Measurements from ENCODE around the gene RPS6KA3.
A peak's percentile ranks its signal among the peaks of the same experiment; 100 is the strongest.
"Not testable (repeated sequence)": the region's sequence is repeated elsewhere in the genome, so short reads cannot be mapped to it uniquely, and the experiment has no call there.

RPS6KA3 gene

GRCh38 chrX:20251691-20252090 is 15.0 kb downstream of the RPS6KA3 start:
- DNase-seq = no peak
- Mint-ChIP-seq H3K27me3 (peaks cover 16% of the 10 kb centered on the region), H3K4me1 (ENCODE audit: low read depth) (peaks cover 48% of the 10 kb centered on the region), H3K4me3 (no peak overlapping the region), H3K27ac (peak overlapping the region; percentile 79), H3K36me3 (ENCODE audit: low read depth) (peaks cover 28% of the 10 kb centered on the region), H3K9me3 (no peaks in the 10 kb centered on the region)

- not testable (repeated sequence) for H3K27ac Mint-ChIP-seq, H3K9me3 Mint-ChIP-seq
- H3K27me3 Mint-ChIP-seq = peaks cover 10% of the 10 kb centered on the region
These were observed 16.6 kb downstream of the RPS6KA3 start for GRCh38 chrX:20250146-20250545.

GRCh38 chrX:20248592-20249192 is 18.0 kb downstream of the RPS6KA3 start:
- Mint-ChIP-seq H3K27me3 (peaks cover 6% of the 10 kb centered on the region), H3K36me3 (ENCODE audit: low read depth) (peaks cover 20% of the 10 kb centered on the region), H3K9me3 (no peaks in the 10 kb centered on the region), H3K27ac (no peak overlapping the region), H3K4me1 (ENCODE audit: low read depth) (peaks cover 39% of the 10 kb centered on the region), H3K4me3 (no peak overlapping the region)
- DNase-seq = no peak

More at GRCh38 chrX:20250146-20250545, 16.6 kb downstream of the RPS6KA3 start:
- not testable (repeated sequence) for H3K4me3 Mint-ChIP-seq, DNase-seq
- H3K4me1 Mint-ChIP-seq (ENCODE audit: low read depth) = peaks cover 43% of the 10 kb centered on the region
- peaks cover 23% of the 10 kb centered on the region for H3K36me3 Mint-ChIP-seq (ENCODE audit: low read depth)

- DNase-seq = no peak
- Mint-ChIP-seq H3K4me1 (ENCODE audit: low read depth) (peaks cover 31% of the 10 kb centered on the region), H3K36me3 (ENCODE audit: low read depth) (peaks cover 24% of the 10 kb centered on the region), H3K27ac (no peak overlapping the region), H3K4me3 (no peak overlapping the region), H3K9me3 (no peaks in the 10 kb centered on the region), H3K27me3 (peaks cover 4% of the 10 kb centered on the region)
These were observed 21.8 kb downstream of the RPS6KA3 start for GRCh38 chrX:20244931-20245330.

GRCh38 chrX:20240201-20240600 is 26.5 kb downstream of the RPS6KA3 start:
- peaks cover 4% of the 10 kb centered on the region for H3K27me3 Mint-ChIP-seq
- peaks cover 38% of the 10 kb centered on the region for H3K4me1 Mint-ChIP-seq (ENCODE audit: low read depth)
- no peak overlapping the region for H3K27ac Mint-ChIP-seq
- DNase-seq = no peak
- peaks cover 42% of the 10 kb centered on the region for H3K36me3 Mint-ChIP-seq (ENCODE audit: low read depth)
- no peak overlapping the region for H3K4me3 Mint-ChIP-seq
- peaks cover 6% of the 10 kb centered on the region for H3K9me3 Mint-ChIP-seq

GRCh38 chrX:20237864-20238263 is 28.8 kb downstream of the RPS6KA3 start:
- peak overlapping the region; percentile 55 for H3K27ac Mint-ChIP-seq

GRCh38 chrX:20235755-20236154 is 31.0 kb downstream of the RPS6KA3 start:
- H3K36me3 Mint-ChIP-seq (ENCODE audit: low read depth) = peaks cover 60% of the 10 kb centered on the region
- H3K4me3 Mint-ChIP-seq = no peak overlapping the region
- peaks cover 32% of the 10 kb centered on the region for H3K4me1 Mint-ChIP-seq (ENCODE audit: low read depth)
- H3K27me3 Mint-ChIP-seq = peaks cover 6% of the 10 kb centered on the region
- peaks cover 7% of the 10 kb centered on the region for H3K9me3 Mint-ChIP-seq
- no peak for DNase-seq
- no peak overlapping the region for H3K27ac Mint-ChIP-seq

More at GRCh38 chrX:20237864-20238263, 28.8 kb downstream of the RPS6KA3 start:
- Mint-ChIP-seq H3K4me1 (ENCODE audit: low read depth) (peaks cover 41% of the 10 kb centered on the region), H3K36me3 (ENCODE audit: low read depth) (peaks cover 61% of the 10 kb centered on the region), H3K27me3 (peaks cover 7% of the 10 kb centered on the region), H3K9me3 (peaks cover 7% of the 10 kb centered on the region), H3K4me3 (no peak overlapping the region)
- no peak for DNase-seq

GRCh38 chrX:20233336-20233735 is 33.4 kb downstream of the RPS6KA3 start:
- Mint-ChIP-seq H3K27ac (no peak overlapping the region), H3K4me1 (ENCODE audit: low read depth) (peaks cover 30% of the 10 kb centered on the region), H3K9me3 (peaks cover 7% of the 10 kb centered on the region), H3K27me3 (peaks cover 8% of the 10 kb centered on the region), H3K36me3 (ENCODE audit: low read depth) (peaks cover 65% of the 10 kb centered on the region), H3K4me3 (no peak overlapping the region)
- no peak for DNase-seq

- Mint-ChIP-seq H3K27me3 (peaks cover 19% of the 10 kb centered on the region), H3K4me1 (ENCODE audit: low read depth) (peaks cover 31% of the 10 kb centered on the region), H3K36me3 (ENCODE audit: low read depth) (peaks cover 71% of the 10 kb centered on the region), H3K27ac (no peak overlapping the region), H3K4me3 (no peak overlapping the region), H3K9me3 (peaks cover 7% of the 10 kb centered on the region)
- DNase-seq = no peak
These were observed 35.1 kb downstream of the RPS6KA3 start for GRCh38 chrX:20231598-20231997.

- peaks cover 22% of the 10 kb centered on the region for H3K27me3 Mint-ChIP-seq
- no peak overlapping the region for H3K4me3 Mint-ChIP-seq
- H3K27ac Mint-ChIP-seq = no peak overlapping the region
- H3K9me3 Mint-ChIP-seq = peaks cover 3% of the 10 kb centered on the region
- DNase-seq = no peak
- peaks cover 65% of the 10 kb centered on the region for H3K36me3 Mint-ChIP-seq (ENCODE audit: low read depth)
- peaks cover 36% of the 10 kb centered on the region for H3K4me1 Mint-ChIP-seq (ENCODE audit: low read depth)
These were observed 36.3 kb downstream of the RPS6KA3 start for GRCh38 chrX:20230406-20230805.

GRCh38 chrX:20229155-20229554 is 37.6 kb downstream of the RPS6KA3 start:
- Mint-ChIP-seq H3K27me3 (peaks cover 24% of the 10 kb centered on the region), H3K27ac (no peak overlapping the region), H3K36me3 (ENCODE audit: low read depth) (peaks cover 60% of the 10 kb centered on the region), H3K4me3 (no peak overlapping the region), H3K4me1 (ENCODE audit: low read depth) (peaks cover 43% of the 10 kb centered on the region), H3K9me3 (no peaks in the 10 kb centered on the region)
- DNase-seq = no peak

GRCh38 chrX:20228245-20228644 is 38.5 kb downstream of the RPS6KA3 start:
- peaks cover 47% of the 10 kb centered on the region for H3K4me1 Mint-ChIP-seq (ENCODE audit: low read depth)
- no peaks in the 10 kb centered on the region for H3K9me3 Mint-ChIP-seq
- no peak overlapping the region for H3K4me3 Mint-ChIP-seq
- H3K27me3 Mint-ChIP-seq = peaks cover 21% of the 10 kb centered on the region
- no peak overlapping the region for H3K27ac Mint-ChIP-seq
- DNase-seq = no peak
- peaks cover 59% of the 10 kb centered on the region for H3K36me3 Mint-ChIP-seq (ENCODE audit: low read depth)

- no peak for DNase-seq
- peaks cover 21% of the 10 kb centered on the region for H3K27me3 Mint-ChIP-seq
- H3K4me3 Mint-ChIP-seq = no peak overlapping the region
- peaks cover 53% of the 10 kb centered on the region for H3K36me3 Mint-ChIP-seq (ENCODE audit: low read depth)
- H3K9me3 Mint-ChIP-seq = no peaks in the 10 kb centered on the region
- H3K27ac Mint-ChIP-seq = peak overlapping the region; percentile 5
- H3K4me1 Mint-ChIP-seq (ENCODE audit: low read depth) = peaks cover 51% of the 10 kb centered on the region
These were observed 39.6 kb downstream of the RPS6KA3 start for GRCh38 chrX:20227116-20227515.

- H3K9me3 Mint-ChIP-seq = no peaks in the 10 kb centered on the region
These were observed 41.2 kb downstream of the RPS6KA3 start for GRCh38 chrX:20225488-20225833.

GRCh38 chrX:20224814-20225487 is 41.8 kb downstream of the RPS6KA3 start:
- Mint-ChIP-seq H3K4me1 (ENCODE audit: low read depth) (peaks cover 53% of the 10 kb centered on the region), H3K27me3 (peaks cover 18% of the 10 kb centered on the region), H3K9me3 (no peaks in the 10 kb centered on the region), H3K36me3 (ENCODE audit: low read depth) (peaks cover 43% of the 10 kb centered on the region), H3K27ac (peak overlapping the region; percentile 90), H3K4me3 (no peak overlapping the region)
- no peak for DNase-seq

More at GRCh38 chrX:20225488-20225833, 41.2 kb downstream of the RPS6KA3 start:
- Mint-ChIP-seq H3K4me3 (no peak overlapping the region), H3K27ac (peak overlapping the region; percentile 90), H3K27me3 (peaks cover 18% of the 10 kb centered on the region), H3K4me1 (ENCODE audit: low read depth) (peaks cover 53% of the 10 kb centered on the region), H3K36me3 (ENCODE audit: low read depth) (peaks cover 44% of the 10 kb centered on the region)
- no peak for DNase-seq
